Endothelial cell of umbilical vein (primary cell): ENCODE results near the gene RAB27B.

Source experiments
- CTCF ChIP-seq, 2 donors: IDR thresholded peaks; 1 replicate in 1 of 2; 2 replicates in 1 of 2; pipeline ENCODE4 v1.5.1; 2011; ENCODE audit warnings: low read length in 2 of 2, mild to moderate bottlenecking in 2 of 2, moderate library complexity in 2 of 2, control low read depth in 1 of 2, inconsistent platforms in 1 of 2, low read depth in 1 of 2; ENCODE audit not compliant: insufficient read depth in 1 of 2; ENCODE audit errors: extremely low read depth in 1 of 2
- EZH2 ChIP-seq: IDR thresholded peaks from 2 replicates; pipeline ENCODE4 v1.6.1; 2012; ENCODE audit warnings: borderline replicate concordance, low read depth, mild to moderate bottlenecking, moderate library complexity, low read length, inconsistent platforms; ENCODE audit not compliant: severe bottlenecking
- GATA2 ChIP-seq: IDR thresholded peaks from 2 replicates; pipeline ENCODE4 v1.7.0; 2011; ENCODE audit warnings: low read depth, mild to moderate bottlenecking, moderate library complexity, mixed read lengths, low read length; ENCODE audit not compliant: insufficient read length, insufficient read depth
- MAX ChIP-seq: IDR thresholded peaks from 2 replicates; pipeline ENCODE4 v1.6.1; 2011; ENCODE audit not compliant: insufficient read depth, insufficient read length
- POLR2A ChIP-seq: IDR thresholded peaks from 2 replicates; pipeline ENCODE4 v1.6.1; 2012; ENCODE audit warnings: low read depth, mild to moderate bottlenecking, control low read depth, low read length
- POLR2AphosphoS5 ChIP-seq: IDR thresholded peaks from 2 replicates; pipeline ENCODE4 v1.6.1; 2012; ENCODE audit warnings: low read depth, mild to moderate bottlenecking, control low read depth, low read length, moderate library complexity; ENCODE audit not compliant: insufficient read depth

- TF ChIP-seq CTCF (IDR thresholded peaks at IDR 0.05; ENCODE audit: extremely low read depth in 1 of 2, insufficient read depth in 1 of 2, low read depth in 1 of 2, low read length in 2 of 2) (no peak), EZH2 (no peak), POLR2A (no peak), POLR2AphosphoS5 (no peak), MAX (no peak), GATA2 (no peak)
Observed at GRCh38 chr18:54881229-54881768, 53.0 kb downstream of the RAB27B start.
